ENCODE measurements around the gene KATNAL1. TPM values are rescaled to one million over a fixed set of nuclear protein-coding genes. Genes with fewer than 3 reads are reported as not detected.

KATNAL1 gene
- total RNA-seq, 4 donors from 2014 or later: 4.4 to 9.8 (median 6.7) TPM

DNA sequence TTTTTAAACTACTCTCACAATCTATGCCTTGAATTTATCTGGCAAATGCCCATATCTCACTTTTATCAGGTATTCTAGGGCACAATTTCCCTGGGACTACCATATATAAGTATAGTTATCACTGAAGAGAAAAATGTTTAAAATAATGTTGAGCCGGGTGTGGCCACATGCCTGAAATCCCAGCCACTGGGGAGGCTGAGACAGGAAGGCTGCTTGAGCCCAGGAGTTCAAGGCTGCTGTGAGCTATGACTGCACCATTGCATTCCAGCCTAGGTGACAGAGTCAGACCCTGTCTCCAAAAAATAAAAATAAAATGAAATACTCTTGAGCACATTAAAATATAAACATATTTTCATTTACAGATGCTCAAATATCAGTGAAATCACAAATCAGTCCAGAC, 4.1 kb downstream of the KATNAL1 start:
- in situ Hi-C loops (cut with MboI; ENCODE audit: low pct_ligation_motif_present in 1 of 4, low pct_unique_long_range_greater_than_20kb in 1 of 4, low sequenced_read_pairs in 3 of 4) (loop anchor here in 1 of 4 donors (25.0 kb wide), 1 partner anchor 166 kb away; no protein-coding TSS in a partner anchor), intact Hi-C loops (cut with DNase I; ENCODE audit: low total_unique reads) (no loop called here)
- Histone ChIP-seq H3K27ac (no peak overlapping the region), H3K27me3 (no peaks in the 10 kb centered on the region), H3K4me3 (no peak overlapping the region), H3K4me1 (peaks cover 0 to 30% (median 8%) of the 10 kb centered on the region in 4 donors), H3K36me3 (no peaks in the 10 kb centered on the region), H3K9me3 (no peaks in the 10 kb centered on the region)
- WGBS, 2 donors (ENCODE audit: low coverage in 1 of 2): 77 to 80% methylated on average over 1 of the region's 1 CpG
- DNase-seq: no peak
- TF ChIP-seq POLR2A (IDR thresholded peaks at IDR 0.05) (no peak), POLR2AphosphoS5 (IDR thresholded peaks at IDR 0.05) (no peak), EP300 (IDR thresholded peaks at IDR 0.05; ENCODE audit: low read depth) (no peak)
- TF ChIP-seq, protein P1, sequence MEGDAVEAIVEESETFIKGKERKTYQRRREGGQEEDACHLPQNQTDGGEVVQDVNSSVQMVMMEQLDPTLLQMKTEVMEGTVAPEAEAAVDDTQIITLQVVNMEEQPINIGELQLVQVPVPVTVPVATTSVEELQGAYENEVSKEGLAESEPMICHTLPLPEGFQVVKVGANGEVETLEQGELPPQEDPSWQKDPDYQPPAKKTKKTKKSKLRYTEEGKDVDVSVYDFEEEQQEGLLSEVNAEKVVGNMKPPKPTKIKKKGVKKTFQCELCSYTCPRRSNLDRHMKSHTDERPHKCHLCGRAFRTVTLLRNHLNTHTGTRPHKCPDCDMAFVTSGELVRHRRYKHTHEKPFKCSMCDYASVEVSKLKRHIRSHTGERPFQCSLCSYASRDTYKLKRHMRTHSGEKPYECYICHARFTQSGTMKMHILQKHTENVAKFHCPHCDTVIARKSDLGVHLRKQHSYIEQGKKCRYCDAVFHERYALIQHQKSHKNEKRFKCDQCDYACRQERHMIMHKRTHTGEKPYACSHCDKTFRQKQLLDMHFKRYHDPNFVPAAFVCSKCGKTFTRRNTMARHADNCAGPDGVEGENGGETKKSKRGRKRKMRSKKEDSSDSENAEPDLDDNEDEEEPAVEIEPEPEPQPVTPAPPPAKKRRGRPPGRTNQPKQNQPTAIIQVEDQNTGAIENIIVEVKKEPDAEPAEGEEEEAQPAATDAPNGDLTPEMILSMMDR (IDR thresholded peaks at IDR 0.05): no peak

DNA sequence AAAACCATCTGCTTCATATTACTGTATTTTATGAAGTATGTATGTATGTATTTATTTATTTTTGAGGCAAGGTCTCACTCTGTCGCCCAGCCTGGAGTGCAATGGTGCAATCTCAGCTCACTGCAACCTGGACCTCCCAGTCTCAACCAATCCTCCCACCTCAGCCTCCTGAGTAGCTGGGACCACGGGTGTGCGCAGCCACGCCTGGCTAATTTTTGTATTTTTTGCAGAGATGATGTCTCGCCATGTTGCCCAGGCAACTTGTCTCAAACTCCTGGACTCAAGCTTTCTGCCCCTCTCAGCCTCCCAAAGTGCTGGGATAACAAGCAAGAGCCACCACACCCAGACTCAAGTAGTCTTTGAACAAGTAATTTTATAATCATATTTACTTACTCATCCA, 5.5 kb downstream of the KATNAL1 start:
- H3K27ac ChIP-seq: no peak overlapping the region
- TF ChIP-seq EP300 (IDR thresholded peaks at IDR 0.05; ENCODE audit: low read depth) (no peak), POLR2AphosphoS5 (IDR thresholded peaks at IDR 0.05) (no peak), POLR2A (IDR thresholded peaks at IDR 0.05) (no peak)
- TF ChIP-seq, protein P1 (IDR thresholded peaks at IDR 0.05): no peak

DNA sequence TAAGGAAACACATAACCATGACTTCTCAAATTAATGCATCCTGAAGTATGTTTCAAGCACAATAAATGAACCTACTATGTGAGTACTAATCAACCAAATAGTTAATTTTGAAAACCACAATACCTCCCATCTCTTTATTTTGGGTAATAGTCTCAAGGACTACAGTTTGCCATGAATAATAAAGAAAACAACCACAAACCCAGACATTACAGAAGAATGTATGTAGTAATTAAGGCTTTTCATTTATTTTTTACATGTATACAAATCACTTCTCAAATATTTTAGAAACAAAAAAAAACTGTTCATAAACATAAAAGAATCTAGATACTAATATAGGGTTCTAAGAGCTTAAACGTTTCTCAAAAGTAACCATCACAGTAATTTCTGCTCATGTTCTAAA, 6.8 kb downstream of the KATNAL1 start:
- DNase-seq: no peak
- H3K4me1 ChIP-seq: peaks cover 0 to 11% (median 0%) of the 10 kb centered on the region in 4 donors
- H3K27ac ChIP-seq: no peak overlapping the region
- H3K27me3 ChIP-seq: no peaks in the 10 kb centered on the region
- H3K9me3 ChIP-seq: no peaks in the 10 kb centered on the region
- H3K4me3 ChIP-seq: no peak overlapping the region
- 72 to 92% methylated on average over 1 of the region's 1 CpG for WGBS, 2 donors (ENCODE audit: low coverage in 1 of 2)
- TF ChIP-seq, protein P1 (IDR thresholded peaks at IDR 0.05): no peak
- TF ChIP-seq EP300 (IDR thresholded peaks at IDR 0.05; ENCODE audit: low read depth) (no peak), POLR2A (IDR thresholded peaks at IDR 0.05) (no peak), POLR2AphosphoS5 (IDR thresholded peaks at IDR 0.05) (no peak)
- no peaks in the 10 kb centered on the region for H3K36me3 ChIP-seq
- in situ Hi-C loops (cut with MboI; ENCODE audit: low pct_ligation_motif_present in 1 of 4, low pct_unique_long_range_greater_than_20kb in 1 of 4, low sequenced_read_pairs in 3 of 4): loop anchor here in 1 of 4 donors (25.0 kb wide), 1 partner anchor 163 kb away; no protein-coding TSS in a partner anchor
- intact Hi-C loops (cut with DNase I; ENCODE audit: low total_unique reads): no loop called here

More for the DNA sequence above, 5.5 kb downstream of the KATNAL1 start:
- Histone ChIP-seq H3K4me1 (peaks cover 0 to 21% (median 3%) of the 10 kb centered on the region in 4 donors), H3K27me3 (no peaks in the 10 kb centered on the region), H3K36me3 (no peaks in the 10 kb centered on the region), H3K9me3 (no peaks in the 10 kb centered on the region), H3K4me3 (no peak overlapping the region)
- DNase-seq: no peak
- 80 to 91% methylated on average over 2 to 5 of the region's 5 CpGs for WGBS, 2 donors (ENCODE audit: low coverage in 1 of 2)
- in situ Hi-C loops (cut with MboI; ENCODE audit: low pct_ligation_motif_present in 1 of 4, low pct_unique_long_range_greater_than_20kb in 1 of 4, low sequenced_read_pairs in 3 of 4): loop anchor here in 1 of 4 donors (25.0 kb wide), 1 partner anchor 165 kb away; no protein-coding TSS in a partner anchor
- intact Hi-C loops (cut with DNase I; ENCODE audit: low total_unique reads): no loop called here

DNA sequence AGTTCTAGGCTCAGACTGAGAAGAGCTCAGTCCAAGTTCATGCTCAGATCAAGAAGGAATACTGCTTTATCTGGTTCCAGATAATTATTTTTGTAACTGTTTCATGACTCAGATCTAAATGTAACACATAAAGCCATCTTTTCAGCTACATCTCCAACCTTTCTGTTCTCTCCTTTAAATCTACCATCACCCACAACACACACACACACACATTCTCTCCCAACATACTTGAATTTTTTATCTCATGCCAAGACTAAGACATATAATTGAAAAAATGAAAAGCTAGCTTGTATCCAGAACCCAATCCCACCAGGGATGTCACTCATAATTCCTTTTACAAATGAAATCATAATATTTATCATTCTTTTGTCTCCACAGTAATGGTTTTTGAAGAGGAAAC, 7.6 kb downstream of the KATNAL1 start:
- TF ChIP-seq POLR2AphosphoS5 (IDR thresholded peaks at IDR 0.05) (no peak), POLR2A (IDR thresholded peaks at IDR 0.05) (no peak), EP300 (IDR thresholded peaks at IDR 0.05; ENCODE audit: low read depth) (no peak)
- TF ChIP-seq, protein P1 (IDR thresholded peaks at IDR 0.05): no peak
- no peak for DNase-seq
- Histone ChIP-seq H3K4me3 (no peak overlapping the region), H3K9me3 (no peaks in the 10 kb centered on the region), H3K36me3 (no peaks in the 10 kb centered on the region), H3K4me1 (peaks cover 0 to 6% (median 0%) of the 10 kb centered on the region in 4 donors), H3K27me3 (no peaks in the 10 kb centered on the region), H3K27ac (no peak overlapping the region)
- in situ Hi-C loops (cut with MboI; ENCODE audit: low pct_ligation_motif_present in 1 of 4, low pct_unique_long_range_greater_than_20kb in 1 of 4, low sequenced_read_pairs in 3 of 4): loop anchor here in 1 of 4 donors (25.0 kb wide), 1 partner anchor 162 kb away; no protein-coding TSS in a partner anchor
- intact Hi-C loops (cut with DNase I; ENCODE audit: low total_unique reads): no loop called here

Measured in transverse colon (tissue), 4 donors.